ENCODE results near the gene SULT4A1. TPM values are rescaled to one million over a fixed set of nuclear protein-coding genes. Genes with fewer than 3 reads are reported as not detected.

Gene SULT4A1
- total and polyA plus RNA-seq, 10 of the 15 experiments (the other 5 are each of a cell fraction or from before 2014, with no cell fraction given): not detected

DNA sequence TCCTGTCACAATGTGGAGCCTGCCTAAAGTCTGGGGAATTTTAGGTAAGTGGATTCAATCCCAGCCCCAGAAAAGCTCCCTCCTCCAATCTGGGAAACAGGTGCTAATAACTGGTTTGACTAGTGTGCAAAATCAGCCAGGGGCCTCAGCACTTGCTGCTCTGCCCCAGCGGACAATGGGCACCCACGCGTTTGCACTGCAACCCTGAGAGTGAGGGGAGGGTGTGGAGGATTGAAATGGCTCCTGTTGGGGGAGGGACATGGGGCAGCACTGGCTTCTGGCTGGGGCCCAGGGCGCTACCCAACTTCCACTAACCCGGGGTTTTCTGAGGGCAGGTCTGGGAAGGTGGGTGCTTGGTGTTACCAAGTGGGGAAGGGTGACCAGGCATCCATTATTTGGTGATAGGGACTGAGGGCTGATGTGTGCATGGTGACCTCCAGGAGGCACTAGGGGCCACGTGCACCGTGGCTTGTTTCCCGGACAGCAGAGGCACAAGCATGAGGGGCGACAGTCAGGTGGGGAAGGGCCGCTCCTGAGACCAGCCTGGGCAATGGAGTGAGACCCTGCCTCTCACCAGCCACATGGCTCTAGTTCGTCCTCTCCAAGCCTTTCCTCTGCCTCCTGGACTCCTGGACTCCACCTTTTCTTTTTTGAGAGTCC lies 33.8 kb upstream of the SULT4A1 start:
- in situ Hi-C loops (cut with MboI): no loop called here
- Histone ChIP-seq H4K20me1 (ENCODE audit: control insufficient read depth, insufficient read depth) (no peaks in the 10 kb centered on the region; the same call in 1 of the 2 replicates), H3K4me2 (ENCODE audit: control insufficient read depth, insufficient read depth) (no peak overlapping the region), H3K9ac (ENCODE audit: control insufficient read depth, insufficient read depth, low read length) (no peak overlapping the region), H3K9me3 (replicated peaks; ENCODE audit: control insufficient read depth, insufficient read depth, low read length) (no peaks in the 10 kb centered on the region), H3K4me3 (no peak overlapping the region), H3K36me3 (ENCODE audit: control insufficient read depth in 2 of 2, insufficient read depth in 2 of 2, low read length in 1 of 2) (no peaks in the 10 kb centered on the region), H3K27ac (ENCODE audit: control insufficient read depth, insufficient read depth) (no peak overlapping the region), H3K27me3 (replicated peaks in 1 of 2; ENCODE audit: control insufficient read depth in 2 of 2, insufficient read depth in 2 of 2, low read length in 1 of 2) (peaks cover 5 to 11% of the 10 kb centered on the region in 2 experiments; a peak in 3 of 4 replicates), H2AFZ (ENCODE audit: control insufficient read depth, low read depth, low read length) (no peak overlapping the region), H3K79me2 (ENCODE audit: control insufficient read depth, insufficient read depth, low read length) (no peaks in the 10 kb centered on the region), H3K4me1 (ENCODE audit: control insufficient read depth, insufficient read depth, low read length) (no peaks in the 10 kb centered on the region)
- intact Hi-C loops (cut with micrococcal nuclease; ENCODE audit: unreplicated experiment): no loop called here
- ChIA-PET RAD21 (ENCODE audit: unreplicated experiment) (no interaction called here), CTCF (interaction anchor here (1.4 kb wide), 1 partner anchor 13 kb away, joined by 4 read pairs; no protein-coding TSS in a partner anchor), SMC1A (ENCODE audit: uncharacterized antibody, unreplicated experiment) (no interaction called here), POLR2A (no interaction called here)
- no TSS peak for BruUV-seq (replicated peaks)
- TF ChIP-seq, protein P1, sequence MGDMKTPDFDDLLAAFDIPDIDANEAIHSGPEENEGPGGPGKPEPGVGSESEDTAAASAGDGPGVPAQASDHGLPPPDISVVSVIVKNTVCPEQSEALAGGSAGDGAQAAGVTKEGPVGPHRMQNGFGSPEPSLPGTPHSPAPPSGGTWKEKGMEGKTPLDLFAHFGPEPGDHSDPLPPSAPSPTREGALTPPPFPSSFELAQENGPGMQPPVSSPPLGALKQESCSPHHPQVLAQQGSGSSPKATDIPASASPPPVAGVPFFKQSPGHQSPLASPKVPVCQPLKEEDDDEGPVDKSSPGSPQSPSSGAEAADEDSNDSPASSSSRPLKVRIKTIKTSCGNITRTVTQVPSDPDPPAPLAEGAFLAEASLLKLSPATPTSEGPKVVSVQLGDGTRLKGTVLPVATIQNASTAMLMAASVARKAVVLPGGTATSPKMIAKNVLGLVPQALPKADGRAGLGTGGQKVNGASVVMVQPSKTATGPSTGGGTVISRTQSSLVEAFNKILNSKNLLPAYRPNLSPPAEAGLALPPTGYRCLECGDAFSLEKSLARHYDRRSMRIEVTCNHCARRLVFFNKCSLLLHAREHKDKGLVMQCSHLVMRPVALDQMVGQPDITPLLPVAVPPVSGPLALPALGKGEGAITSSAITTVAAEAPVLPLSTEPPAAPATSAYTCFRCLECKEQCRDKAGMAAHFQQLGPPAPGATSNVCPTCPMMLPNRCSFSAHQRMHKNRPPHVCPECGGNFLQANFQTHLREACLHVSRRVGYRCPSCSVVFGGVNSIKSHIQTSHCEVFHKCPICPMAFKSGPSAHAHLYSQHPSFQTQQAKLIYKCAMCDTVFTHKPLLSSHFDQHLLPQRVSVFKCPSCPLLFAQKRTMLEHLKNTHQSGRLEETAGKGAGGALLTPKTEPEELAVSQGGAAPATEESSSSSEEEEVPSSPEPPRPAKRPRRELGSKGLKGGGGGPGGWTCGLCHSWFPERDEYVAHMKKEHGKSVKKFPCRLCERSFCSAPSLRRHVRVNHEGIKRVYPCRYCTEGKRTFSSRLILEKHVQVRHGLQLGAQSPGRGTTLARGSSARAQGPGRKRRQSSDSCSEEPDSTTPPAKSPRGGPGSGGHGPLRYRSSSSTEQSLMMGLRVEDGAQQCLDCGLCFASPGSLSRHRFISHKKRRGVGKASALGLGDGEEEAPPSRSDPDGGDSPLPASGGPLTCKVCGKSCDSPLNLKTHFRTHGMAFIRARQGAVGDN (IDR thresholded peaks at IDR 0.05): no peak
- no peak for TF ChIP-seq SPI1 (IDR thresholded peaks at IDR 0.05; ENCODE audit: borderline replicate concordance, insufficient read depth, low read depth, low read length)
- TF ChIP-seq MEF2A (IDR thresholded peaks at IDR 0.05; ENCODE audit: insufficient read depth, low read depth, low read length): no peak
- TF ChIP-seq, protein P2, sequence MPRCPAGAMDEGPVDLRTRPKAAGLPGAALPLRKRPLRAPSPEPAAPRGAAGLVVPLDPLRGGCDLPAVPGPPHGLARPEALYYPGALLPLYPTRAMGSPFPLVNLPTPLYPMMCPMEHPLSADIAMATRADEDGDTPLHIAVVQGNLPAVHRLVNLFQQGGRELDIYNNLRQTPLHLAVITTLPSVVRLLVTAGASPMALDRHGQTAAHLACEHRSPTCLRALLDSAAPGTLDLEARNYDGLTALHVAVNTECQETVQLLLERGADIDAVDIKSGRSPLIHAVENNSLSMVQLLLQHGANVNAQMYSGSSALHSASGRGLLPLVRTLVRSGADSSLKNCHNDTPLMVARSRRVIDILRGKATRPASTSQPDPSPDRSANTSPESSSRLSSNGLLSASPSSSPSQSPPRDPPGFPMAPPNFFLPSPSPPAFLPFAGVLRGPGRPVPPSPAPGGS (IDR thresholded peaks at IDR 0.05; ENCODE audit: borderline replicate concordance, insufficient read depth, low read depth, low read length, poor library complexity, severe bottlenecking): no peak
- no peak for TF ChIP-seq MXI1 (IDR thresholded peaks at IDR 0.05; ENCODE audit: low read depth, low read length)
- ATAC-seq: no peak
- WGBS (ENCODE audit: insufficient coverage, insufficient replicate concordance, low lambda C conversion rate, missing lambda C conversion rate): 14% methylated on average over 11 of the region's 11 CpGs
- FAIRE-seq: no peak
- no peak for DNase-seq (ENCODE audit: low read depth, low spot score)

Measured in GM12878 (cell line).